Tibial nerve (tissue), 4 donors: ENCODE data around the gene RASA2.

Experiments used
- CTCF ChIP-seq, 5 experiments: fragments of 200-600 bp in 3 of 5; fragments of 450-650 bp in 2 of 5; sonication (generic) in 3 of 5; IDR thresholded peaks; one replicate each; pipeline ENCODE4 v1.5.1; 2016 to 2019; ENCODE audit warnings: antibody characterized with exemption in 5 of 5, mild to moderate bottlenecking in 3 of 5, moderate library complexity in 2 of 5
- EP300 ChIP-seq, 2 donors: sonication (generic); formaldehyde crosslinking; IDR thresholded peaks; one replicate each; pipeline ENCODE4 v1.6.1; 2017; ENCODE audit warnings: antibody characterized with exemption in 2 of 2, mild to moderate bottlenecking in 1 of 2
- POLR2A ChIP-seq, 2 donors: fragments of 450-650 bp; IDR thresholded peaks; one replicate each; pipeline ENCODE4 v1.6.1; 2017; ENCODE audit warnings: antibody characterized with exemption in 2 of 2, mild to moderate bottlenecking in 2 of 2, moderate library complexity in 2 of 2

GRCh38 chr3:141511361-141511760 lies 24.5 kb downstream of the RASA2 start:
- TF ChIP-seq CTCF (IDR thresholded peaks at IDR 0.05) (no peak), EP300 (IDR thresholded peaks at IDR 0.05) (no peak), POLR2A (IDR thresholded peaks at IDR 0.05) (no peak)
